Activated CD4-positive, alpha-beta memory T cell treated with anti-CD3 and anti-CD28 coated beads for 36 hours (primary cell): Measurements from ENCODE around the gene SNX19. TPM values are rescaled to one million over a fixed set of nuclear protein-coding genes. Genes with fewer than 3 reads are reported as not detected.

Experiments used
- CTCF ChIA-PET: fragments of 350-600 bp; sonication (Branson Sonifier 250); formaldehyde crosslinking; loops from one replicate; lab custom pipeline; 2021; ENCODE audit warnings: antibody characterized with exemption, inconsistent platforms; lab: Charles Lee
- POLR2A ChIA-PET: fragments of 350-600 bp; sonication (Branson Sonifier 250); formaldehyde crosslinking; loops from one replicate; lab custom pipeline; 2021; ENCODE audit warnings: antibody characterized with exemption; lab: Charles Lee
- DNase-seq: peaks from one replicate; pipeline ENCODE4 v3.0.0-alpha.2; 2020
- H3K27ac Mint-ChIP-seq: one replicate; pipeline ENCODE4 v1.8.0; 2021; ENCODE audit warnings: mixed read lengths
- H3K27me3 Mint-ChIP-seq: one replicate; pipeline ENCODE4 v1.8.0; 2021; ENCODE audit warnings: mixed read lengths
- H3K36me3 Mint-ChIP-seq: one replicate; pipeline ENCODE4 v1.8.0; 2021; ENCODE audit warnings: mixed read lengths
- H3K4me1 Mint-ChIP-seq: one replicate; pipeline ENCODE4 v1.8.0; 2021; ENCODE audit warnings: low read depth, mixed read lengths
- H3K4me3 Mint-ChIP-seq: one replicate; pipeline ENCODE4 v1.8.0; 2021; ENCODE audit warnings: mild to moderate bottlenecking, mixed read lengths
- H3K9me3 Mint-ChIP-seq: one replicate; pipeline ENCODE4 v1.8.0; 2021; ENCODE audit warnings: mixed read lengths
- intact Hi-C: fragments of 100-400 bp; cut with micrococcal nuclease; formaldehyde crosslinking; loops from one replicate; pipeline ENCODE4 v1.15.1; 2023
- total RNA-seq, 2 experiments: library from RNA; stranded (reverse); gene quantifications; one replicate each; pipeline ENCODE4 v1.2.3, GENCODE V29; 2021

The SNX19 gene
- total RNA-seq, 2 experiments from 2014 or later = 26.0 to 27.0 TPM

- intact Hi-C loops = no loop called here
- CTCF ChIA-PET = interaction anchor here (1.2 kb wide), 1 partner anchor 29 kb away, joined by 3 read pairs; no protein-coding TSS in a partner anchor
- no peaks in the 10 kb centered on the region for H3K36me3 Mint-ChIP-seq
These were observed 83.5 kb downstream of the SNX19 start for GRCh38 chr11:130832566-130833425.

DNA sequence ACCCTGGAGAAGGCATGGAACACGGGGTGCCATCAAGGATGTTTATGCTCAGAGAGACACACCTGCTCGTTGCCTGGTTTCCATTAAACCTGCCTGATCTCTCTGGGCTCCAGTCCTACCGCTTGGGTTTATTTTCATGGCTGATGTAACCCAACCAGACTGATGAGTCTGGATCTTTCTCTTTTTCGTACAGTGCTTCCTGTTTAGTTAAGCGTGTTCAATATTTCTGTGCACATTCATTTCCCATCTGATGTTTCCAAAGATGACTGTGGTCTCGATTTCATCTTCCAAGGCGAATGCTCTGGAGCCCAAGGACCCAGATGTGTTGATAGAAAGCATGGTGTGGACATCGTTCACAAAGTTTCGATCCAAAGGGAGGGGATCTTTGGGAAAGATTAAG, 84.3 kb downstream of the SNX19 start:
- ChIA-PET CTCF (no interaction called here), POLR2A (no interaction called here)
- no peak for DNase-seq
- peaks cover 3% of the 10 kb centered on the region for H3K4me1 Mint-ChIP-seq
- peaks cover 8% of the 10 kb centered on the region for H3K27me3 Mint-ChIP-seq
- H3K36me3 Mint-ChIP-seq = no peaks in the 10 kb centered on the region
- intact Hi-C loops = no loop called here
- H3K27ac Mint-ChIP-seq = no peak overlapping the region
- peaks cover 5% of the 10 kb centered on the region for H3K9me3 Mint-ChIP-seq
- no peak overlapping the region for H3K4me3 Mint-ChIP-seq

More at GRCh38 chr11:130832566-130833425, 83.5 kb downstream of the SNX19 start:
- DNase-seq = no peak
- Mint-ChIP-seq H3K27me3 (peaks cover 11% of the 10 kb centered on the region), H3K4me3 (no peak overlapping the region), H3K9me3 (peaks cover 9% of the 10 kb centered on the region), H3K4me1 (peaks cover 3% of the 10 kb centered on the region), H3K27ac (no peak overlapping the region)
- POLR2A ChIA-PET = no interaction called here

DNA sequence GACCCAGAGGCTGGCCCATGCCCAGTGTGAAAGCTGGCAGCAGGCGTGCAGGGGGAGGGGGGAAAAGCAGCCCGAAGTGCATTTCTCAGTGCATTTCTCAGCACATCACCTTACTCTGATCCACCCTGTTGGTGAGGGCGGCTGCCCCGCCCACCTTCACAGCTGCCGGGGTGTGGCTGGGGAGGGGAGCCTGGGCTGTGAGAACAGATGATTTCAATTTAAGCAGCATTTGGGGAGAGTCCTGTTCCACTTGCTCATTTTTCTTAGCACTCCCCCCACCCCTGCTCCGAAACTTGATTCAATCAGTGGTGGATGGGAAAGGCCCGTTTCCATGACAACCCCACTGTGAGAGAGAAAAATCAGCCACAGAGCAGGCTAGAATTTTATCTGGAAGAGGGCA, 84.8 kb downstream of the SNX19 start:
- POLR2A ChIA-PET = no interaction called here
- DNase-seq = peak; percentile 35
- Mint-ChIP-seq H3K4me3 (no peak overlapping the region), H3K27me3 (peaks cover 5% of the 10 kb centered on the region), H3K36me3 (no peaks in the 10 kb centered on the region), H3K9me3 (peaks cover under 1% of the 10 kb centered on the region), H3K27ac (no peak overlapping the region), H3K4me1 (peaks cover 3% of the 10 kb centered on the region)
- CTCF ChIA-PET = no interaction called here
- intact Hi-C loops = no loop called here

GRCh38 chr11:130830566-130830965, 85.7 kb downstream of the SNX19 start:
- CTCF ChIA-PET = interaction anchor here (0.8 kb wide), 1 partner anchor 31 kb away, joined by 5 read pairs; no protein-coding TSS in a partner anchor
- H3K4me1 Mint-ChIP-seq = peaks cover 3% of the 10 kb centered on the region
- intact Hi-C loops = no loop called here
- no peaks in the 10 kb centered on the region for H3K9me3 Mint-ChIP-seq
- peaks cover 5% of the 10 kb centered on the region for H3K27me3 Mint-ChIP-seq
- H3K36me3 Mint-ChIP-seq = no peaks in the 10 kb centered on the region
- POLR2A ChIA-PET = no interaction called here
- no peak overlapping the region for H3K27ac Mint-ChIP-seq
- no peak overlapping the region for H3K4me3 Mint-ChIP-seq
- DNase-seq = no peak

- no peak overlapping the region for H3K27ac Mint-ChIP-seq
- ChIA-PET POLR2A (no interaction called here), CTCF (interaction anchor here (0.8 kb wide), 1 partner anchor 32 kb away, joined by 5 read pairs; no protein-coding TSS in a partner anchor)
- H3K36me3 Mint-ChIP-seq = no peaks in the 10 kb centered on the region
- intact Hi-C loops = no loop called here
- H3K4me1 Mint-ChIP-seq = peaks cover 3% of the 10 kb centered on the region
- H3K9me3 Mint-ChIP-seq = no peaks in the 10 kb centered on the region
- no peak for DNase-seq
- H3K27me3 Mint-ChIP-seq = peaks cover 5% of the 10 kb centered on the region
- H3K4me3 Mint-ChIP-seq = no peak overlapping the region
These were observed 86.3 kb downstream of the SNX19 start for GRCh38 chr11:130829920-130830511.

- Mint-ChIP-seq H3K4me1 (peaks cover 3% of the 10 kb centered on the region), H3K27ac (no peak overlapping the region), H3K36me3 (no peaks in the 10 kb centered on the region), H3K9me3 (no peaks in the 10 kb centered on the region), H3K27me3 (peaks cover 3% of the 10 kb centered on the region), H3K4me3 (no peak overlapping the region)
- DNase-seq = no peak
- intact Hi-C loops = no loop called here
- CTCF ChIA-PET = interaction anchor here (0.8 to 2.4 kb wide), 3 partner anchors 387 to 397 kb away, joined by 3 to 7 read pairs (median 3); no protein-coding TSS in a partner anchor
- POLR2A ChIA-PET = no interaction called here
These were observed 87.5 kb downstream of the SNX19 start for GRCh38 chr11:130828741-130829140.

DNA sequence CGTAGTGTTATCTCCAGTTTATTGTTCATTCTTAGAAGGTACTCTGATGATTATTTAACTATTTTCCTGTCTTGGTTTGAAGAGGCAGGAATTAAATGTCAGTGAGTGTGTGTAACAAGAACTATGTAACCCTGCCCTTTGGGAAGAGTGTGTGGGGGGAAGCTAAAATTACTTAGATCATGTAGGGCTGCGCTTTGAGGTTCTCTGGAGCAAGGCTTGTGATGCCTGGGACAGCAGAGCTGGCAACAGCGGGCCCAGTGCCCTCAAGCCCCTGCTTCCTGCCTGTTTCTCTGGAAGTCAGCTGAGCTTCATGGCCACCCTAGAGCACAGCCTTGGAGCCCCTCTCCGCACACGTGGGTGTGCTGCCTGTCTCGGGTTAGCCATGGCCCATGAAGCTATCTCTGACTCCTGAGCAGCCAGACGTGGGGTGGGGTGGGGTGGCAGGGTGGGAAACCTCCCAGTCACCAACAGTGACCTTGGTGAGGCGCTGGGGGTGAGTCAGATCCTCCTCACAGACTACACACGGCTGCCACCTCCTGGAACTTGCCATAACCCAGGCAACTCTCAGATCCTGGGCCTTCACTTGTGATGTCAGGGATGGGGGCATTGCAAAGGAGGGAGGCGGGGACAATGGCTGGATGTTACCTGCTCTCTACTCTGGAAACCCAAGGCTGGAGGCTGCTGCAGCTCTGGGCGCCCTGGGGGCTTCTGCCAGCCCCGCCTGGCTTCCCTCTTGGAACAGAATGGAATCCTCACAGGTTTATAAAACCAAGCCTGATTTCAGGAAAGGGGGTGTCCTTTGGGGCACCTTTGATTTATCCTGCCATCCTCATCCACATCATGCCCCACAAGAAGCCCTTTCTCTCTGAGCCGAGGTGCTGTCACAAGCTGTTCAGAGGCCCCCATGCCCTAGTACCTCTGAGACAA, 88.6 kb downstream of the SNX19 start:
- Mint-ChIP-seq H3K4me3 (no peak overlapping the region), H3K36me3 (no peaks in the 10 kb centered on the region), H3K9me3 (no peaks in the 10 kb centered on the region), H3K4me1 (peaks cover 3% of the 10 kb centered on the region), H3K27me3 (peaks cover 3% of the 10 kb centered on the region), H3K27ac (no peak overlapping the region)
- intact Hi-C loops = loop anchor here (1.0 kb wide), 1 partner anchor 393 kb away; no protein-coding TSS in a partner anchor
- ChIA-PET POLR2A (no interaction called here), CTCF (interaction anchor here (0.8 to 2.4 kb wide), 4 partner anchors 10 to 396 kb away, joined by 3 to 7 read pairs (median 3); no protein-coding TSS in a partner anchor)
- DNase-seq = peak; percentile 47

GRCh38 chr11:130826572-130826971, 89.7 kb downstream of the SNX19 start:
- H3K4me1 Mint-ChIP-seq = no peaks in the 10 kb centered on the region
- H3K36me3 Mint-ChIP-seq = no peaks in the 10 kb centered on the region
- H3K27me3 Mint-ChIP-seq = no peaks in the 10 kb centered on the region
- CTCF ChIA-PET = interaction anchor here (0.9 kb wide), 1 partner anchor 36 kb away, joined by 3 read pairs; no protein-coding TSS in a partner anchor
- POLR2A ChIA-PET = no interaction called here
- no peak overlapping the region for H3K27ac Mint-ChIP-seq
- H3K9me3 Mint-ChIP-seq = no peaks in the 10 kb centered on the region
- no peak overlapping the region for H3K4me3 Mint-ChIP-seq
- intact Hi-C loops = no loop called here
- no peak for DNase-seq

- no peak for DNase-seq
- ChIA-PET POLR2A (no interaction called here), CTCF (interaction anchor here (0.9 kb wide), 1 partner anchor 37 kb away, joined by 3 read pairs; no protein-coding TSS in a partner anchor)
- no peaks in the 10 kb centered on the region for H3K4me1 Mint-ChIP-seq
- no peak overlapping the region for H3K4me3 Mint-ChIP-seq
- no peaks in the 10 kb centered on the region for H3K36me3 Mint-ChIP-seq
- intact Hi-C loops = no loop called here
- no peaks in the 10 kb centered on the region for H3K9me3 Mint-ChIP-seq
- H3K27ac Mint-ChIP-seq = no peak overlapping the region
- no peaks in the 10 kb centered on the region for H3K27me3 Mint-ChIP-seq
These were observed 90.3 kb downstream of the SNX19 start for GRCh38 chr11:130825983-130826382.

GRCh38 chr11:130825561-130825960, 90.7 kb downstream of the SNX19 start:
- H3K4me1 Mint-ChIP-seq = no peaks in the 10 kb centered on the region
- no peaks in the 10 kb centered on the region for H3K9me3 Mint-ChIP-seq
- intact Hi-C loops = no loop called here
- ChIA-PET CTCF (no interaction called here), POLR2A (no interaction called here)
- H3K4me3 Mint-ChIP-seq = no peak overlapping the region
- no peak for DNase-seq
- no peaks in the 10 kb centered on the region for H3K27me3 Mint-ChIP-seq
- no peaks in the 10 kb centered on the region for H3K36me3 Mint-ChIP-seq
- no peak overlapping the region for H3K27ac Mint-ChIP-seq
